GM19351 (cell line): Measurements from ENCODE around the gene SFTPA2.
A peak's percentile ranks its signal among the peaks of the same experiment; 100 is the strongest.
"Not testable (repeated sequence)": the region's sequence is repeated elsewhere in the genome, so short reads cannot be mapped to it uniquely, and the experiment has no call there.

Source experiments
- ATAC-seq: cut with Tn5 transposase; IDR thresholded peaks from one replicate; pipeline ENCODE4 v1.9.1; 2021; ENCODE audit warnings: mild to moderate bottlenecking, moderate library complexity; ENCODE audit not compliant: unreplicated experiment

The SFTPA2 gene

DNA sequence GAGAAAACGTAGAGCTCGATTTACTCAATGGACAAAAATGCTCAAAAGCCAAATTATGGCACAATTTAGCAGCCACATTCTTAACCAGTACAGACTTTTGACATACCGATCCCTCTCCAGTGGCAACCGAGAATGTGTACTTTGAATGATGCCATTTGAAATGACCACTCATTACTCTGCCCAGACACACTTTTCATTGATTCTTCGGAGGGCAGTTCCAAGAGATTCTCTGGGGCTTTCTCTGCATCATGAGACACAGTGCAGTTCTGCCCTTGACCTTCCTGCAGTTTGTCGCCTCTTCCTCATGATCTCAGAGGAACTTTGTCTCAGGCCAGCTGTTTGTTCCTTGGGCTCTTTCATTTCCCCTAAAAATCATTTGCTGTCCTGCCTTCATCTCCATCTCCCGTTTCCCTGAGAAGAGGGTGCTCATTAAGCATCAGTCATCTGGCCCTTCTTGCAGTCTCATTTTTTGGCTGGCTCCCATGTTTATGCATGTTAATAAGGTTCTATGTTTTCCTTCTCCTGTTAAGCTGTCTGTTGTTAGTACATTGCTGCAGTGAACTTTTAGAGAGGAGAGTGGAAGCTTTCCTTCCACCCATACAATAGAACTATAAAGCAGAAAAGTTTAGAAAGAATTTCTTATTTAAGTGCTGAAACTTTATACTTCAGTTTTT is 43.5 kb downstream of the SFTPA2 start:
- ATAC-seq, result not testable (repeated sequence)

DNA sequence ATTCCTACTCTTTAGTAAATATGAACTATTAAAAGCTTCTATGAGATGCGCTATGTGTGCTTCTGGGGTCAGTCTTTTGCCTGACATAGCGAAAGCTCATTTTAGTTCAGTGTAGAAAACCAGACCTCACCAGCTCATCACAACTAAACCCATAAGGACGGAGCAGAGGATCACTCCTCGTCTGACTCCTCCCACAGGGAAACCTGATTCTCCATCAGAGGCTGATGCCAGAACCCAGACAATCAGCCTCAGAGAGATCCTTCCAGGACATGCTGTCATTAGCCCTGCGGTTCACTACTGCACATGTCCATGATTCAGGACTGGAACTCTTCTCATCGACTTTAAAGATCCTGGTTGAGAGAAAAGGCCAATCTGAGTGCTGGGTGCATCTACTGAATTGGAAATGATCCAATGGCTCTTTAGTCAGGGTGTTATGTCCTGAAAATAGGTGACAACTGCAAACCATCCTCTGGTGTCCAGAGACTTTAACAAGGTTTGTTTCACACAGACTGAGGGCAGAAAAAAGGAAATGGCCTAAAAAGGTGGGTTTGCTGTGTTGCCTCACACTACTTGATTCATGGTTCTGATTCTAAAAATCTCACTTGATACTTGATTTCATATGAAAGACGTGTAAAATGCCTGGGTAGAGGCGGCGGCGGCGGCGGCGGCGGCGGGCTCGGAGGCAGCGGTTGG is 48.2 kb downstream of the SFTPA2 start, which contains the start of gene EIF5AL1:
Gene EIF5AL1 (plus strand): TSS at position 643 of the 693 bp plus-strand sequence. CDS start 117 bp downstream, outside the sequence.
- ATAC-seq, result not testable (repeated sequence)

DNA sequence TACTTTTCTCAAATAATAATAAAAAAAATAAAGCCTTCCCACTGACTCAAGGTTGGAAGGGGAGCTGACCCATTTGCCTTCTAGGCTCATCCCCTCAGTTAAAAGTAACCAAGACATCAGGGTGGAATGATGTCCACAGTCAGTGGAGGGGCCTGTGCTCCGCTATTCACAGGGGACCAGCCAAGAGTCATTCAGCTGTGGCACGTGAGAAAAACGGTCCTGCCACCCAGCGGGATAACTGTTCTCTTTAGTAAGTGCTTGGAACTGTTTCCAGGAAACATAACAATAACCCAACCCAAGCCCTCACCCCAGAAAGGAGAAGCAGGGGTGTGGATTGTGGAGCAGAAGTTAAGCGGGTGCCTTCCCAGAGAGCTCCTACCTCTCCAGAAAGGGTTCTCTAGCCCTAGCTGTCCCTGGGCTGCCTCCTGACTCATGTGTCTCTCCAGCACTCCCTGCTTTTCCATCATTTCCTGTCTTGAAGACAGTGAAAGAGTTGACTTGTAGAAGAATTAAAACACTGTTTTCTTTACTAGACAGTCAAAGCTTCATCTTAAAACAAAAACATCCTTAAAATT is 50.2 kb downstream of the SFTPA2 start:
- ATAC-seq, result not testable (repeated sequence)

DNA sequence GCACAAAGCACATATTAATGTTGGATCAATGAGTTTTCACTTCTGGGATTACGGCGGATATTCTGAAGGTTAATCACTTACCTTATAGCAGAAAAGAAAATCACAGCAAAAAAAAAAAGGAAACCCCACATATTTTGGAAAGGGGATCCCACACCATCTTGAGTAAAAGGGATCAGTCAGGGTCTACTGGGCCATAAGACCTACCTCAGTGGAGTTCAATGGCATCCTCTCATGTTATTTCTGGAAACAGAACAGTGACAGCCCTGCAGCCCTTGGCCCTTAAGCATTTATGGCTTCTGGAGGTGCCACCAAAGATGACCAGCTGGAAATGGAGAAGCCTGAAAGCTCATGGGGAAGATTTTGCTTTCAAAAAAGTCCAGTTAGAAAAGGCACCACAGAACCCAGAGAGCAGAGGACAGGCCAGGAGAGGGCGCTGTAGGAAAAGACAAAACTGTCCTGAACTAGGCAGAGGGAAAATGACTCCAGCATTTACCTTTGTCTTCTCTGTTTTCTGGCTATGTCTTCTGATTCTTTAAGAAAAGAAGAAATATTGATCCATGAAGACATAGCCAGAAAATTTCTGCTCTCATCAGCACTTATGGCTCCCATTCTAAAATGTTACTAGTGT is 50.8 kb downstream of the SFTPA2 start:
- peak; percentile 65 for ATAC-seq

DNA sequence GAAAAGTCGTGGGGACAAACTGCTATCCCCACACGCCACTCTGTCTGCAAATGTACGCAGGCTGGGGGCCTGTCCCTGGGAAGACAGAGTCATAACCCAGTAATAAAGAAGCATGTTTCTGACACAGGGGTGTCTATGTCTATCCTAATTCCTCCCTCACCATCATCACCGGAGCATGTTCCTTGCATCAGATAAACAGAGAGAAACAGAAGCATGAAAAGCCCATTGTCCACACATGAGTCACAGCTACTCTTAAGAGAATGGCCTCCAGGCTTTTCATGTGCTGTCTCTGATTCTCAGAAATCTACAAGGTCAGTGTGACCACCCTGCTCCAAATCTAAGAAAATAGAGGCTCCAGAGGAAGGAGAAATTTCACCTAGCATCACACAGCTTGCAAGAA is 52.0 kb downstream of the SFTPA2 start:
- not testable (repeated sequence) for ATAC-seq

DNA sequence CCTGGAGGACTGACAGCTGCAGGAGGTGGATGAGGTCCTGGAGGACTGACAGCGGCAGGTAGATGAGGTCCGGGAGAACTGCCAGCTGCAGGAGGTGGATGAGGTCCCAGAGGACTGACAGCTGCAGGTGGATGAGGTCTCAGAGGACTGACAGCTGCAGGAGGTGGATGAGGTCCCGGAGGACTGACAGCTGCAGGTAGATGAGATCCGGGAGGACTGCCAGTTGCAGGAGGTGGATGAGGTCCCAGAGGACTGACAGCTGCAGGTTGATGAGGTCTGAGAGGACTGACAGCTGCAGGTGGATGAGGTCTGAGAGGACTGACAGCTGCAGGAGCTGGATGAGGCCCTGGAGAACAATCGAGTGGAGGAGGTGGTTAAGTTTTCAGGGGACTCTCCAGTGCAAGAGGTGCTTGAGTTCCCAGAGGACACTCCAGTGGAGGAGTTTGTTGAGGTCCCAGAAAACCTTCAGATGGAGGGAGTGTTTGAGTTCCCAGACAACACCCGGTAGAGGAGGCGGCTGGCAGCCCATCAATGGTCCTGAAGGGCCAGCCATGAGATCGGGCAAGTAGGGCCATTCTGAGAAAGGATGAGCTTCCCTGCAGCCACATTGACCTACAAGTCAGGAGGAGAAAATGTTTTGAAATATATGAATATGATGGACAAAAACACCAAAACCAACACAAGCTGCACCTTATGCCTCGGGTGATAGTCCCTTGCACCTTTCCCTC is 52.6 kb downstream of the SFTPA2 start:
- ATAC-seq, result no peak
